ENCODE data around the gene NAGLU. TPM values are rescaled to one million over a fixed set of nuclear protein-coding genes. Genes with fewer than 3 reads are reported as not detected.

NAGLU gene
- total and polyA plus RNA-seq, 2 experiments from 2014 or later: 12.0 to 31.2 TPM

GRCh38 chr17:42590886-42591285 is 54.8 kb downstream of the NAGLU start:
- 0 out of 2 replicates have a peak, but pooled peaks cover 4% of the 10 kb centered on the region for H4K20me1 ChIP-seq (replicated peaks; ENCODE audit: insufficient read depth)
- no peak overlapping the region for H3K4me3 Mint-ChIP-seq
- no peak overlapping the region for H3K27ac Mint-ChIP-seq
- TF ChIP-seq JUNB (IDR thresholded peaks at IDR 0.05; ENCODE audit: unreplicated experiment) (no peak), CREB1 (CRISPR knock-in tag; IDR thresholded peaks at IDR 0.05; ENCODE audit: low read depth) (no peak), POLR2AphosphoS5 (IDR thresholded peaks at IDR 0.05; ENCODE audit: low read depth) (no peak), ZNF331 (CRISPR knock-in tag; IDR thresholded peaks at IDR 0.05; ENCODE audit: low read depth) (no peak), NANOG (IDR thresholded peaks at IDR 0.05; ENCODE audit: borderline replicate concordance) (no peak)
- TF ChIP-seq, protein P1, sequence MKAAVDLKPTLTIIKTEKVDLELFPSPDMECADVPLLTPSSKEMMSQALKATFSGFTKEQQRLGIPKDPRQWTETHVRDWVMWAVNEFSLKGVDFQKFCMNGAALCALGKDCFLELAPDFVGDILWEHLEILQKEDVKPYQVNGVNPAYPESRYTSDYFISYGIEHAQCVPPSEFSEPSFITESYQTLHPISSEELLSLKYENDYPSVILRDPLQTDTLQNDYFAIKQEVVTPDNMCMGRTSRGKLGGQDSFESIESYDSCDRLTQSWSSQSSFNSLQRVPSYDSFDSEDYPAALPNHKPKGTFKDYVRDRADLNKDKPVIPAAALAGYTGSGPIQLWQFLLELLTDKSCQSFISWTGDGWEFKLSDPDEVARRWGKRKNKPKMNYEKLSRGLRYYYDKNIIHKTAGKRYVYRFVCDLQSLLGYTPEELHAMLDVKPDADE (IDR thresholded peaks at IDR 0.05): no peak
- TF ChIP-seq, protein P2, sequence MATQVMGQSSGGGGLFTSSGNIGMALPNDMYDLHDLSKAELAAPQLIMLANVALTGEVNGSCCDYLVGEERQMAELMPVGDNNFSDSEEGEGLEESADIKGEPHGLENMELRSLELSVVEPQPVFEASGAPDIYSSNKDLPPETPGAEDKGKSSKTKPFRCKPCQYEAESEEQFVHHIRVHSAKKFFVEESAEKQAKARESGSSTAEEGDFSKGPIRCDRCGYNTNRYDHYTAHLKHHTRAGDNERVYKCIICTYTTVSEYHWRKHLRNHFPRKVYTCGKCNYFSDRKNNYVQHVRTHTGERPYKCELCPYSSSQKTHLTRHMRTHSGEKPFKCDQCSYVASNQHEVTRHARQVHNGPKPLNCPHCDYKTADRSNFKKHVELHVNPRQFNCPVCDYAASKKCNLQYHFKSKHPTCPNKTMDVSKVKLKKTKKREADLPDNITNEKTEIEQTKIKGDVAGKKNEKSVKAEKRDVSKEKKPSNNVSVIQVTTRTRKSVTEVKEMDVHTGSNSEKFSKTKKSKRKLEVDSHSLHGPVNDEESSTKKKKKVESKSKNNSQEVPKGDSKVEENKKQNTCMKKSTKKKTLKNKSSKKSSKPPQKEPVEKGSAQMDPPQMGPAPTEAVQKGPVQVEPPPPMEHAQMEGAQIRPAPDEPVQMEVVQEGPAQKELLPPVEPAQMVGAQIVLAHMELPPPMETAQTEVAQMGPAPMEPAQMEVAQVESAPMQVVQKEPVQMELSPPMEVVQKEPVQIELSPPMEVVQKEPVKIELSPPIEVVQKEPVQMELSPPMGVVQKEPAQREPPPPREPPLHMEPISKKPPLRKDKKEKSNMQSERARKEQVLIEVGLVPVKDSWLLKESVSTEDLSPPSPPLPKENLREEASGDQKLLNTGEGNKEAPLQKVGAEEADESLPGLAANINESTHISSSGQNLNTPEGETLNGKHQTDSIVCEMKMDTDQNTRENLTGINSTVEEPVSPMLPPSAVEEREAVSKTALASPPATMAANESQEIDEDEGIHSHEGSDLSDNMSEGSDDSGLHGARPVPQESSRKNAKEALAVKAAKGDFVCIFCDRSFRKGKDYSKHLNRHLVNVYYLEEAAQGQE (IDR thresholded peaks at IDR 0.05; ENCODE audit: unreplicated experiment): no peak
- TF ChIP-seq, protein P3, sequence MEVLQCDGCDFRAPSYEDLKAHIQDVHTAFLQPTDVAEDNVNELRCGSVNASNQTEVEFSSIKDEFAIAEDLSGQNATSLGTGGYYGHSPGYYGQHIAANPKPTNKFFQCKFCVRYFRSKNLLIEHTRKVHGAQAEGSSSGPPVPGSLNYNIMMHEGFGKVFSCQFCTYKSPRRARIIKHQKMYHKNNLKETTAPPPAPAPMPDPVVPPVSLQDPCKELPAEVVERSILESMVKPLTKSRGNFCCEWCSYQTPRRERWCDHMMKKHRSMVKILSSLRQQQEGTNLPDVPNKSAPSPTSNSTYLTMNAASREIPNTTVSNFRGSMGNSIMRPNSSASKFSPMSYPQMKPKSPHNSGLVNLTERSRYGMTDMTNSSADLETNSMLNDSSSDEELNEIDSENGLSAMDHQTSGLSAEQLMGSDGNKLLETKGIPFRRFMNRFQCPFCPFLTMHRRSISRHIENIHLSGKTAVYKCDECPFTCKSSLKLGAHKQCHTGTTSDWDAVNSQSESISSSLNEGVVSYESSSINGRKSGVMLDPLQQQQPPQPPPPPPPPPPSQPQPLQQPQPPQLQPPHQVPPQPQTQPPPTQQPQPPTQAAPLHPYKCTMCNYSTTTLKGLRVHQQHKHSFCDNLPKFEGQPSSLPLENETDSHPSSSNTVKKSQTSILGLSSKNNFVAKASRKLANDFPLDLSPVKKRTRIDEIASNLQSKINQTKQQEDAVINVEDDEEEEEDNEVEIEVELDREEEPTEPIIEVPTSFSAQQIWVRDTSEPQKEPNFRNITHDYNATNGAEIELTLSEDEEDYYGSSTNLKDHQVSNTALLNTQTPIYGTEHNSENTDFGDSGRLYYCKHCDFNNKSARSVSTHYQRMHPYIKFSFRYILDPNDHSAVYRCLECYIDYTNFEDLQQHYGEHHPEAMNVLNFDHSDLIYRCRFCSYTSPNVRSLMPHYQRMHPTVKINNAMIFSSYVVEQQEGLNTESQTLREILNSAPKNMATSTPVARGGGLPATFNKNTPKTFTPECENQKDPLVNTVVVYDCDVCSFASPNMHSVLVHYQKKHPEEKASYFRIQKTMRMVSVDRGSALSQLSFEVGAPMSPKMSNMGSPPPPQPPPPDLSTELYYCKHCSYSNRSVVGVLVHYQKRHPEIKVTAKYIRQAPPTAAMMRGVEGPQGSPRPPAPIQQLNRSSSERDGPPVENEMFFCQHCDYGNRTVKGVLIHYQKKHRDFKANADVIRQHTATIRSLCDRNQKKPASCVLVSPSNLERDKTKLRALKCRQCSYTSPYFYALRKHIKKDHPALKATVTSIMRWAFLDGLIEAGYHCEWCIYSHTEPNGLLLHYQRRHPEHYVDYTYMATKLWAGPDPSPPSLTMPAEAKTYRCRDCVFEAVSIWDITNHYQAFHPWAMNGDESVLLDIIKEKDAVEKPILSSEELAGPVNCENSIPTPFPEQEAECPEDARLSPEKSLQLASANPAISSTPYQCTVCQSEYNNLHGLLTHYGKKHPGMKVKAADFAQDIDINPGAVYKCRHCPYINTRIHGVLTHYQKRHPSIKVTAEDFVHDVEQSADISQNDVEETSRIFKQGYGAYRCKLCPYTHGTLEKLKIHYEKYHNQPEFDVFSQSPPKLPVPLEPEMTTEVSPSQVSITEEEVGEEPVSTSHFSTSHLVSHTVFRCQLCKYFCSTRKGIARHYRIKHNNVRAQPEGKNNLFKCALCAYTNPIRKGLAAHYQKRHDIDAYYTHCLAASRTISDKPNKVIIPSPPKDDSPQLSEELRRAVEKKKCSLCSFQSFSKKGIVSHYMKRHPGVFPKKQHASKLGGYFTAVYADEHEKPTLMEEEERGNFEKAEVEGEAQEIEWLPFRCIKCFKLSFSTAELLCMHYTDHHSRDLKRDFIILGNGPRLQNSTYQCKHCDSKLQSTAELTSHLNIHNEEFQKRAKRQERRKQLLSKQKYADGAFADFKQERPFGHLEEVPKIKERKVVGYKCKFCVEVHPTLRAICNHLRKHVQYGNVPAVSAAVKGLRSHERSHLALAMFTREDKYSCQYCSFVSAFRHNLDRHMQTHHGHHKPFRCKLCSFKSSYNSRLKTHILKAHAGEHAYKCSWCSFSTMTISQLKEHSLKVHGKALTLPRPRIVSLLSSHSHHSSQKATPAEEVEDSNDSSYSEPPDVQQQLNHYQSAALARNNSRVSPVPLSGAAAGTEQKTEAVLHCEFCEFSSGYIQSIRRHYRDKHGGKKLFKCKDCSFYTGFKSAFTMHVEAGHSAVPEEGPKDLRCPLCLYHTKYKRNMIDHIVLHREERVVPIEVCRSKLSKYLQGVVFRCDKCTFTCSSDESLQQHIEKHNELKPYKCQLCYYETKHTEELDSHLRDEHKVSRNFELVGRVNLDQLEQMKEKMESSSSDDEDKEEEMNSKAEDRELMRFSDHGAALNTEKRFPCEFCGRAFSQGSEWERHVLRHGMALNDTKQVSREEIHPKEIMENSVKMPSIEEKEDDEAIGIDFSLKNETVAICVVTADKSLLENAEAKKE (CRISPR knock-in tag; IDR thresholded peaks at IDR 0.05): no peak
- H3K27me3 Mint-ChIP-seq (ENCODE audit: insufficient read depth, low read depth, poor library complexity): peaks cover 5% of the 10 kb centered on the region
- DNase-seq (ENCODE audit: low spot score) (no peak), ATAC-seq (no peak)
- H3K36me3 Mint-ChIP-seq (ENCODE audit: low read depth): peaks cover 32% of the 10 kb centered on the region
- no peaks in the 10 kb centered on the region for H3K27me3 ChIP-seq (ENCODE audit: insufficient read depth)
- H3K4me2 ChIP-seq: no peak overlapping the region
- H3K9me3 Mint-ChIP-seq: no peaks in the 10 kb centered on the region
- no peak overlapping the region for H3K4me3 ChIP-seq
- no peak overlapping the region for H3K27ac ChIP-seq (ENCODE audit: low read depth)
- no peak overlapping the region for H2AFZ ChIP-seq
- no peaks in the 10 kb centered on the region for H3K4me1 ChIP-seq (ENCODE audit: insufficient read depth)
- H3K36me3 ChIP-seq (ENCODE audit: insufficient read depth): peaks cover 10% of the 10 kb centered on the region
- no peaks in the 10 kb centered on the region for H3K9me2 ChIP-seq (ENCODE audit: insufficient read depth)
- H3F3A ChIP-seq (replicated peaks; ENCODE audit: low read depth): no peaks in the 10 kb centered on the region
- peaks cover 4% of the 10 kb centered on the region; the same call in 1 of the 2 replicates for H3K79me2 ChIP-seq (replicated peaks; ENCODE audit: insufficient read depth)
- no peaks in the 10 kb centered on the region for H3K4me1 Mint-ChIP-seq
